Testis (tissue), 2 donors: ENCODE data around the gene LENG8.

ENCODE experiments used
- POLR2A ChIP-seq: fragments of 450-650 bp; IDR thresholded peaks from one replicate; pipeline ENCODE4 v1.6.1; 2017; ENCODE audit warnings: antibody characterized with exemption, mild to moderate bottlenecking, moderate library complexity
- TF ChIP-seq, protein P1 (sequence below), 3 experiments: fragments of 450-650 bp in 2 of 3; fragments of 200-600 bp in 1 of 3; sonication (generic) in 1 of 3; IDR thresholded peaks; one replicate each; pipeline ENCODE4 v1.5.1; 2016 to 2019; ENCODE audit warnings: antibody characterized with exemption in 3 of 3, mild to moderate bottlenecking in 2 of 3, moderate library complexity in 1 of 3

DNA sequence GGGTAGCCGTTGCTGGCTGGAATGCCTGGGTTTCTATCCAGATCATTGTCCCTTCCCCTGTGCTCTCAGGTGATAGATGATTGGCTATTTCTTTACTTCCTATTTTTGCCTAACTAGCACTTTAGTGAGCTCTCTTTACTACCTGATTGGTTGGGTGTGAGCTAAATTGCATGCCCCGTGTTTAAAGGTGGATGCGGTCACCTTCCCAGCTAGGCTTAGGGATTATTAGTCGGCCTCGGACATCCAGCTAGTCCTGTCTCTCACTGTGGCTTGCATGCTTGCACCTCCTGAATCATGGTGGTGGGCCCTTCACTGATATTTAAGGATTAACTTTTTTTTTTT, 23.6 kb upstream of the LENG8 start:
- no peak for TF ChIP-seq POLR2A
- TF ChIP-seq, protein P1, sequence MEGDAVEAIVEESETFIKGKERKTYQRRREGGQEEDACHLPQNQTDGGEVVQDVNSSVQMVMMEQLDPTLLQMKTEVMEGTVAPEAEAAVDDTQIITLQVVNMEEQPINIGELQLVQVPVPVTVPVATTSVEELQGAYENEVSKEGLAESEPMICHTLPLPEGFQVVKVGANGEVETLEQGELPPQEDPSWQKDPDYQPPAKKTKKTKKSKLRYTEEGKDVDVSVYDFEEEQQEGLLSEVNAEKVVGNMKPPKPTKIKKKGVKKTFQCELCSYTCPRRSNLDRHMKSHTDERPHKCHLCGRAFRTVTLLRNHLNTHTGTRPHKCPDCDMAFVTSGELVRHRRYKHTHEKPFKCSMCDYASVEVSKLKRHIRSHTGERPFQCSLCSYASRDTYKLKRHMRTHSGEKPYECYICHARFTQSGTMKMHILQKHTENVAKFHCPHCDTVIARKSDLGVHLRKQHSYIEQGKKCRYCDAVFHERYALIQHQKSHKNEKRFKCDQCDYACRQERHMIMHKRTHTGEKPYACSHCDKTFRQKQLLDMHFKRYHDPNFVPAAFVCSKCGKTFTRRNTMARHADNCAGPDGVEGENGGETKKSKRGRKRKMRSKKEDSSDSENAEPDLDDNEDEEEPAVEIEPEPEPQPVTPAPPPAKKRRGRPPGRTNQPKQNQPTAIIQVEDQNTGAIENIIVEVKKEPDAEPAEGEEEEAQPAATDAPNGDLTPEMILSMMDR (IDR thresholded peaks at IDR 0.05): no peak
